ENCODE measurements around the gene C1QTNF1.

Gene C1QTNF1

DNA sequence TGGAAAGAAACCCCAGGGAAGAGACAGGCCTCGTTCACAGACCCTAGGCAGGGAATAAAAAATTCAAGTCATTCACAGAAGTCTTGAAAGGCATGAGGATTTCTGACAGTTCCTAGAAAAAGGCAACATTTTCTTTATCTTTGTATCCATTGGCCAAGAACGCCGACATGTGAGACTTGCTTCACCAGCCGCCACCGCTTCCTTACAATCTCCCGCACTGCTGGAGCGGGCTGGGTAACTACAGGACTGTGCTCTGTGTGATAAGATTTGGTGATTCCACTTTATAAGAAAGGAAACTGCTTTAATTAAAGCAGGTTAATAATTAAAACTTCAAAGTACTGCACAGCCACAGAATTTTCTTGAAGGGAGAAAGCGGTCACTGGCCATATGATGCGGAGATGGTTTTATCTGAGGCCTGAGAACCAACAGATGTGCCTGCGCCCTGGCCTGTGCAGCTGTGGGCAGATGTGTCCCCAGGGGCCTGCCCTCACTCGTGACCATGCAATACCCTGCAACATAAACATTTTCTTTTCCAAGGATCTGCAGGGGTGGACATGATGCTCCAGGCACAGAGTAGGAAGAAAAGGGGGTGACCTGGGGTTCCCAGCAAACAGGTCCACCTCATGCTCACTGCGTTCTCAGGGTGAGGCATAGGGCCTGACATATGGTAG is 31.3 kb upstream of the C1QTNF1 start:
- peak; percentile 4 for DNase-seq (ENCODE audit: low spot score)

DNA sequence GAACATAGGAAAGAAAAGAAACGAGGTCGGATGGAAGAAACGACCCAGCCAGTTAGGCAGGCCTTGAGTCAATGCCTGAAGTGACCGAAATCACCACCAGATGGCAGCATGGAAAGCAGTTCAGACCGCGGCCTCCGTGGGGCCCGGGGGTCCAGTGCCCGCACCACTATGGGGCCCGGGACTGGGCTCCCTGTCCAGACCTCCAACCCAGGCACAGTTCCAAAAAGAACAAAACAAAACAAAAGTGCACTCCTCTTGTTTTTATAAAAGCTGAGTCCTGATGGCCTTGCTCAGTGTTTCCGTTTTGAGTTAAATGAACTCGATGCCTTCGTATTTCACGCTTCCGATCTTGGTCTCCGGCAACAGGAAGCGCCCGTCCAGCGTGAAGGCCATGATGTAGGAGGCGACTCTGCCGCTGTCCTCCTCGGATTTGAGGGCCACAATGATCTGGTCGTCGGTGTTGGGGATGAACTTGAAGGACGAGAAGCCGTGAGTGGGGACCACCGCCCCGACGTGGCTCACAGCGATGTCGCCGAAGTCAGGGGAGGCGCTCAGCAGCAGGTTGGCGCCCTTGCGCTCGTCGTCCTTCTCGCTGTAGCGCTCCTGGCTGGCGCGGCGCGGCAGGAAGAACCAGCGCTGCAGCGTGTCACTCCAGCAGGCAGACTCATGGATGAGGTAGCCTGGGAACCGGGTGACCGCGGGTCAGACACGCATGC is 30.6 kb upstream of the C1QTNF1 start:
- DNase-seq (ENCODE audit: low spot score) = peak; percentile 94

DNA sequence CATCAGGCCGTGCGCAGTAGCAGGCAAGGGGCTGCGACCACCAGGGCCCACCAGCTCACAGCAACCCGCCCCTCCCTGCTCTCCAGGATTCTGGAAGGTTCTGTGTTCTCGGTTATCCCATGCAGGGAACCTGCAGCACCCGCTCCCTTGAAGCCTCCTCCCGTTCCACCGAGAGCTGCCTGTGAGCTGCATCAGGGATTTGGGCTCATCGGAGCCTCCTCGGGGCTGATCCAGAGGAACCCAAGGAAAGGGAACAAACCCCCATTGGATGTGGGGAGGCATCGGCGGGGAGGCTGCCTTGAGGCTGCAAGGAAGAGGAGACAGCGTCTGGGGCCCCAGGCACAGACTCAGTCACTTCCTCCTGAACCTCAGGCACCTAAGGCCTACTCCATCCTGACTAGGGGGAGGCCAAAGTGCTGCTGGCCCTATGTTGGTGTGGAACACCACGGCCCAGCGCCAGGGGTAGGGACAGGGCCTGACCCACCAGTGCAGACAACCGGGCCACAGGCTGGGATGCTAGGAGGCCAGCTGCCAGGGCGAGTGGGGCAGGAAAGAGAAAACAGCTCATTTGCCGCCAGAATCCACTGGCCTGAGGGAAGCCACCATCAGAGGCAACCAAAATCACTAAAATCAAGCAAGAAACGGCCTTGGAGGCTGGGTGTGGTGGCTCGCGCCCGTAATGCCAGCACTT is 29.8 kb upstream of the C1QTNF1 start:
- DNase-seq (ENCODE audit: low spot score) = peak; percentile 23

DNA sequence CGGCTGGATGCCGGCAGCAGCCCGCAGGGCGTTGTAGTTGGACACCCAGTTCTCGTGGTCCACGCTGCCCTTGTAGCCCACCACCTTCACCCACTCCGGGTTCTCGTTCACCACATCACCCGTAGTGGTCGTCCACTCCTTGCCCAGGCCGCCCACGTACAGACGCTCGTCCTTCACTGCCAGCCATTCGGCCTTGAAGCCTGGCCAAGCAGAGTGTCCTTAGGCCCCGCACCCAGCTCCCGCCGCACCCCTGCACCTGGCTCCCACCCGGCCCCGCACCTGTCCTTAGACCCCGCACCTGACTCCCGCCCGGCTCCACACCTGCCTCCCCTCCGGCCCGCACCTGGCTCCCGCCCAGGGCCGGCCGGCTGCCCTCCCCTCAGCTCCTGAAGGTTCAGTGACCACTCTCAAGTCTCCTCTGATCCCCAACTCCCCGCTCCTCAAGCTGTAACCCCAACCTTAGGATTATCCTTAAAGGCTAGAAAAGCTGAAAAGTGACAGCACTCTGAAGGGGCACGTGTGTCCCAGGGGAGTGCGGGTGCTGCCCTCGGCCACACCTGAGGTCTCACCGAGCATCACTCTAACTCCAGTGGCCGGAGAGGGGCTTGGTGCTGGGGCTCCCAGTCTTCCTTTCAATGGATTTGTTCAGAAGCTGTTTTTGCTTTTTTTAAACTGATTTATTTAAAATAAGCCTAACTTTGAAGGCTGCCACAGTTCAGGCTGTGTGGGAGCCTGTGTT is 28.8 kb upstream of the C1QTNF1 start:
- peak; percentile 14 for DNase-seq (ENCODE audit: low spot score)

DNA sequence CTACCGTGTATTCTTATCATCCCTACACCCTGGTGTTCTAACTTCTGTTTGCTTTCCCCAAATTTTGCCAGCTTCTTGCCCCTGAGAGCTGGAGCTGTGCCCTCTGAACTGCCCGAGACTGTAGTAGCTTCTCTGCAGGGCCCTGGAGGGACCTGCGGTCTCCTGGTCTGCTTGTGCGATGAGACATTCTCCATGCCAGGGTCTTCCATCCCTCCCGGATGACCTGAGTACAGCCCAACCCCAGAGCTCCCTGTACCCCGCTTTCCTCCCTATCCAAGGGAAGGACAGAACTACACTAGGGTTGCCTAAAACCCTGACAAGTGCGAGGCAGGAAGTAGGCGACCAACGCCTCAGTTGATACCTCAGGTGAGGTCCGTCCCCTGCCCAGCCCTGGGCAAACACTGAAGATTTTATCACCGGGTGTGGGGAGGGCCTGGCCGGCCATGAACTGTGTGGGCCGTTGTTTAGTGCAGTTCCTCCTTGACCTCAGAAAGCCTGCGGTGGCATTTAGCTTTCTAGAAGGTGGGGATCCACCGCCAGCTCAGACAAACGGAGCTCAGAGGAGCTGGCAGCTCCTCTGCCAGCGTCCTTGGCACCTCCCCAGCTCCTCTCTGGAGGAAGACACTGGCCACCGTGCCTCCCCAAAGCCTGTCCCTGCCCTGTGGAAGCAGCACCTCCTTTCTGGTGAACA is 28.1 kb upstream of the C1QTNF1 start:
- DNase-seq (ENCODE audit: low spot score) = peak; percentile 7

DNA sequence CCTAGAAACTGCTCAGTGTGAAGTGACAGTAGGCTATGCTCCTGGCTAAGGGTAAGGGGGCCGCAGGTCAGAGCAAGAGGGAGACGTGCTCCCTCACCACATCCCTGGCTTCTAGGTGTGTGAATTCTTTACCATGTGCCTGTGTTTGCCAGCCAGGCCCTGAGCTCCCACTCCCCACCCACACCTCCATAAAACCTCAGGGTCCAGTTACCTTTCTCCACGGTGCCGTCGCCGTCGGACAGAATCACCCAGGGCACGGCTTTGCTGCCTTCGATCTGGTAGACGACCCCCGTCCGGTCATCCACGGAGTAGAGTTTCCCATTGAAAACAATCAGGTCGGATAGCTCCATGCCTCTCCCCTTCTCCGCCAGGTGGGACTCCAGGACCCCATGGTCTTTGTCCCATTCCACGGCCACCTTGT is 27.2 kb upstream of the C1QTNF1 start:
- DNase-seq (ENCODE audit: low spot score) = peak; percentile 2

DNA sequence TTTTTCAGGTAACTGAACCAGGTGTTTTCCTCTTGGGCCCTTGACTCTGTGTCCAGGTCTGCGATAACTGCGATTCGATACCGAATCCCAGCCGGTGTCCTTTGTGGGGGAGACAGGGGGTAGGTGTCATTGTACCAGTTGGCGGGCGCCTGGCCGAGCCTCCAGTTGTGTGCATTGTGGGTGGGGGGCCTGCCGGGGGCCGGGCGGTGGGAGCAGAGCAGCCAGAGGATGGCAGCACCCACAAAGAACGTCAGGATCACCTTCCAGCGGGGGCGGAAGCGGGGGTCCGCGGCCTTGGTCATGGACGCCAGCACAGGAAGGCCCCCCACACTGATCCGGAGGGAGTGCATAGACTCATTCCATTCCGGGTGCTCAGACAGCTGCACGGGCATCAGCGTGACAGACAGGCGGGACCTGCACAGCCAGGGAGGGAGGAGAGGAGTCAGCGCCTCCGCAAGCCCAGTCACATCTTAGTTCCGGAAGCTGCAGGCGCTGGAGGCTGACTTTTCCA is 26.7 kb upstream of the C1QTNF1 start:
- DNase-seq (ENCODE audit: low spot score) = peak; percentile 5

DNA sequence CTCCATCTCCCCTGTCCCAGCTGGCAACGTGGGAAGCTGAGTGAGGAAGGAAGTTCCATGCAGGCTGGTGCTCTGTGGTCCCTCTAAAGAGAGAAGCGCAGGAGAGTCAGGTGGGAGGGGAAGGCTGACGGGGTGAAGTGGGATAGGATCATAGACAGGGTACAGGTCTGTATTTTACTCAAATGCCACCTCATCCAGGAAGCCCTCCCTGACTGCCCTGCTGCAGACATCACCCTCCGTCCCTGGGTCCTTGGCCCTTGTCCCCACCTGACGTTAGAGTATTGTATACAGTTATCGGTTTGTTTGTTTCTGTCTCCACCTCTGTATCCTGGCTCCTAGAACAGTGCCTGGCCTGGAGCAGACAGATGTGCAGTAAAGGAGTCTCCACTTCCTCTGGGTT is 26.1 kb upstream of the C1QTNF1 start:
- DNase-seq (ENCODE audit: low spot score) = peak; percentile 4

DNA sequence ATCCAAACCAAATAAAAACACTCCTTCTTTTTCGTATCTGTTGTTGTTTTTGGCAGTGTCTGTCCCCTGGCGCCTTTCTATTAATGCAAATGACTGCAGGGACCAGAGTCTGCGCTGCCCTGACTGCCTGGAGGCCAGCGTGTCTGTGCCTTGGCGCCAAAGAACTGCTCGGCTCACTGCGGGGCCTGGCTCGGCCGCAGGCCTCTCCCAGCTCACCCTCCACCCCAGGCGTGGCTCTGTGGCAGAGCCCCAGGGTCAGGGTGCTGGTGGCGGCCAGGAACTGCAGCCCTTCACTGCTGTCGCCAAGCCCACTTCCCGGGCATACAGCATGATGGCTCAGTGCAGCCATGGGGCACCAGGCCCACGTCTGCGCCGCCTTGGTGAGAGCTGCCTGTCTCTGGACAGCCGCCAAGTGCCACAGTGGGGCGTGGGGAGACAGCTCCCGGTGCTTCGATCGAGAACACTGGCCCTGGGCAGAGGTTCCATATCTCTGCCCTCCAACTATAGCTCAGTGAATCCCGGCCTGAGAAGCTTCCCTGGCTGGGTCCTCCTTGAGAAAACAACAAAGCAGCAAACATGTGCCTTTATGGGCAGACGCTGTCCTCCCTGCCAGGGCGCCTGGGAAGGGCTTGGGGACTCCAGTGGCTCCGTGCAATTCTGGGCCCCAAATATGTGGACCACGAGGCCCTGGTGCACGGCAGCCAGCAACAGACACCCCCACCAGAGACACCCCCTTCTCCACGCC is 25.5 kb upstream of the C1QTNF1 start:
- peak; percentile 9 for DNase-seq (ENCODE audit: low spot score)

DNA sequence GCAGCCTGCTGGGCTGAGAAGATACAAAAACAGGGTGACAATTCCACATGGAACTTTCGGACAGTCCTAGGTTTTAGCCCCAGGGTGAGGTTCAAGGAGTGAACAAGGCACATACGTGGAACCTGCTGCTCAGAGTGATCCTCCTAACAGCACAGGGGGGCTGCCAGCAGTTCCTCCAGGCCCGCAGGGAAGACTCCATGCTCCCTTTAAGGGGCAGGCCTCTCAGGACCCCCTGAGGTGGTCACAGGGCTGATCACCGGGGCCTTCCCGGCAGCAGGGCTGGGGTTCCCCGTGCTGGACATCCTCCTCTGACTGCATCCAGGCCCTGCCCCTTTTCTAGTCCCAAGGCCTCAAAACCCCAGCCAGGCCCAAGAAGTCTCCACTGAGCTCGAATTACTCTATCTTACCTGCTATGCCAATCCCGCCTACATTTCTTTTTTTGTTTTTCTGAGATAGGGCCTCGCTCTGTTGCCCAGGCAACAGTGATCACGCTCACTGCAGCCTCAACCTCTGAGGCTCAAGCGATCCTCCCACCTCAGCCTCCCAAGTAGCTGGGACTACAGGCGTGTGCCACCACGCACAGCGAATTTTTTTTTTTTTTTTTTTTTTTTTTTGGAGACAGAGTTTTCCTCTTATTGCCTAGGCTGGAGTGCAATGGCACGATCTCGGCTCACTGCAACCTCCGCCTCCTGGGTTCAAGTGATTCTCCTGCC is 24.8 kb upstream of the C1QTNF1 start:
- peak; percentile 11 for DNase-seq (ENCODE audit: low spot score)

DNA sequence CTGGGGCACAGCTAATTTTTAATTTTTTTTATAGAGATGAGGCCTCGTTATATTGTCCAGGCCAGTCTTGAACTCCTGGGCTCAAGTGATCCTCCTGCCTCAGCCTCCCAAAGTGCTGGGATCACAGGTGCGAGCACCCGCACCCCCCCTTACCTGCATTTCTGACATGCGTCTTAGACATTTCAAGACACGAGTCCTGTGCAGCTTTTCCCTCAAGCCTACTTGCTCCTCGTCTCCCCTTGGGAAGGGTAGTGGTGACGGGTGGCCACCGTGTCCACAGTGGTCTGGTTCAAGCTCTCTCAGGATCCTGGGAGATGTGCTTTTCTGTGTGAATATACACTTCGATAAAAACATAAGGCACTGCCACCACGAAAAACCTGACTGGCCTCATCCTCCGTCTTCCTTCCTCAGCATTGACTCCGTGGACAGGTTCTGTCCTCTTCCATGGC is 24.0 kb upstream of the C1QTNF1 start:
- no peak for DNase-seq (ENCODE audit: low spot score)

DNA sequence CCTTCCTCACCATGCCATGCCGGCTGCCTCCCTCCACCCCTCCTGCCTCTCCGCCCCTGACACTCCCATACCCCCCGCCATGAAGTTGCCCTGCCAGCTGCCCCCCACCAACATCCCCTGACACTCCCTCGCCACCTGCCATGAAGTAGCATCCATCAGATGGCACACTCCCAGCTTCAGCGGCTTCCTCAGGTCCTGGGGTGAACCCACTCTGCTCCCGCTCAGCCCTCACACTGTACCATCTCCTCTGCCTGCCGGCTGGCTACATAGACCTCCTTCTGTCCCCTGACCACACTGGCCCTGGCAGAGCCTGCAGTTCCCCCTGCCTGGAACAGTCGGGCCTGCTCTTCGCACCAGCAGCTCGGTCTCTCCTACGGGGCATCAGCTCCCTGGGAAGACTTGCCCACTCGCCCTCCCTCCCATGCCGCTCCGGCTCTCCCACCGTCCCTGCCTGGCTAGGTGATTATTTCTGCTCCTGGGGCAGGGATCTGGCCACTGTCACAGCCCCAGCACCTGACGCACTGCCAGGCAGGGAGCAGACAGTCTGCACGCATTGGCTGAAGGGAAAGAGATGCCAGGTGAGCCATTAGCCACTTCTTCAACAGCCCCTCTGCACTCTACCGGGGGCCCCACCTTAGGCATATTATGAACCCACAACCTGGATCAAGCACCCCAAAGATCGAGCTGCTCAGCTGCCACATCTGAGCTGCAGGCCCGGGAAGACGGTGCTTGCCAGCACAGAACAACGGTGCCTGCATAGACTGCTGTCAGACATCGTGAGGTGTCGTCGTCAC is 23.4 kb upstream of the C1QTNF1 start:
- peak; percentile 7 for DNase-seq (ENCODE audit: low spot score)

DNA sequence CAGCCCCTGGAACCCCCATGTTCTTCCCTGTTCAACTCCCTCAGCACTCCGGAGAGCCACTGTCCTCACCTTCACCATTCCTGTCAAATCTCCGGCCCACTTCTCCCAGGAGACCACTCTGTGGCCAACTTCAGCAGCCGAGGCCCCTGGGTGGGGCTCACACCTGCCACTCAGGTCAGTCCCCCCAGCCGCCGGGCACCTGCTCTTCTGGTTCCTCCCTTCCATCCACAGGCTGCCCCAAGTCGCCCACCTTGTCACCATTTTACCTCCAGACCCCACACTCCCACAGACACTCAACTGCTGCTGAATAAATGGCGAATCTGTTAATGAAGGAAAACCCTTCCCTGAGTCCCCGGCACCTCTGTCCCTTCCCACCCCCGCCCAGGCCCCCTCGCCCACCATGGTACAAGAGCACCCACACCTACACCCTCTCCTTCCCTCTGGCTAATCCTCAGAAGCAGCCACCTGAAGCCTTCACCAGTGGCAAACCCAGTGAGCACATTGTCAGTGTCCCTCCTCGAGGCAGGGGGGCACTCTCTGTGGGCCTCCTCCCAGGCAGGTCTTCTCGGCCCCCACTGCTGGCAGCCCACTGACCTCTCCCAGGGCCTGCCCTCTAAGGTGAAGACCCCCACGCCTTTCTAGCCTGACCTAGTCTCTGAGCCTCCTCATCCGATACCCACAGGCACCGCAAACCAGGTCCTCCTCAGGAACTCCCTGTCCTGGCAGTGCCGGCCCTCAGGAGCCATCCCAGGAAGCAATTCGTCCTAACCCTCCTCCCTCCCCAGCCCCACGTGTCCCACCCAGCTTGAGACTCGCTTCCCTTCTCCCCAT is 22.6 kb upstream of the C1QTNF1 start:
- DNase-seq (ENCODE audit: low spot score) = peak; percentile 2

DNA sequence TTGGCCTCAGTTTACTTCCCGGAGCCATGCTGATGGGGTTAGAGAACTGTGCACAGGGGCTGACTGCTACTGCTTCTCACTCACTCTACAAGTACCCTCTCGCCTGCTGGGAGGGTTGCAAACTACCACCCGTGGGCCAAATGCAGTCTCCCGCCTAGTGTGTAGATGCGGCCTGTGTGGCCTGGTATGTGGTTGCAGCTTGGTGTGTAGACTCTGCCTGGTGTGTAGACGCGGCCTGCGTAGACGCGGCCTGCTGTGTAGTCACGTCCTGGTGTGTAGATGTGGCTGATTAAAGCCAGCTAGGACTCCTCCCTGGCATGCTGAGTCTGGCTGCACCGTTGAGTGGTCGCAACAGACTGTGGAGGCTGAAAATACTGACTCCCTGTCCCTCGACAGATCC is 21.7 kb upstream of the C1QTNF1 start:
- no peak for DNase-seq (ENCODE audit: low spot score)

DNA sequence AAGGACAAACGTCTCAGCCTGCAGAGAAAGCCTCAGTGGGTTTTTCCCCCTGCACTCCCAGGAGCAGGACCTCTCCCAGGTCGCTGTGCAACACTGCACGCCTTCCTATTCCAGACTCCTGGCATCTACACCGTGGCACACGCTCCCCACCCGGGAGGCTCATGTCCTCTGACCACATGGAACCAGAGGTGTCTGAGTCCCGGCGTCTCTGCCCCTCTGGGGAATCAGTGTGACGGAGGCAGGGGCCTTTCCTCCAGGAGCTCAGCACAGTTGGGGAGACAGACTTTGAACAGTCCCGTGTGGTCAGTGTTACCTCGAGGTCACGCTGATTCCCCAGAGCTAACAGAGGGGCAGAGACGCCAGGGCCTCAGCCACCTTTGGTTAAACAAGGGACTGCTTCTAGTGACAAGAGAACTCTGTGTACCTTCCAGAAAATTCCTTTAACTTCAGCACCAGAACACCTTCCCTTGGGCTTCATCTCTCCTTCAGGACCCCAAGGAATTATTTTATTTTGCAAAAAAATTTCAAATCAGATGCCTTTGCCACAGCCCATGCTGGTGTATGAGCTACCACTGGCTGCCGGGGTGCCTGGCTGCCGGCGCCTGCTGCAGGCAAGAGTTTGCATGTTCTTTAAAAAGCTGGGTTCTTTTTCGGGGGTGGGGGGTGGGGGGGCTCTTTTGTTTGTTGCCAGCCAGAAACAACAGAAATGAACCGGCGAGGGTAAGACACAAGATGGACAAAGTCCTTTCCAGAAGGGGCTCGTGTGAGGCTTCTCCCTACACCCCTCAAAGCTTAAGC is 21.0 kb upstream of the C1QTNF1 start:
- peak; percentile 4 for DNase-seq (ENCODE audit: low spot score)

DNA sequence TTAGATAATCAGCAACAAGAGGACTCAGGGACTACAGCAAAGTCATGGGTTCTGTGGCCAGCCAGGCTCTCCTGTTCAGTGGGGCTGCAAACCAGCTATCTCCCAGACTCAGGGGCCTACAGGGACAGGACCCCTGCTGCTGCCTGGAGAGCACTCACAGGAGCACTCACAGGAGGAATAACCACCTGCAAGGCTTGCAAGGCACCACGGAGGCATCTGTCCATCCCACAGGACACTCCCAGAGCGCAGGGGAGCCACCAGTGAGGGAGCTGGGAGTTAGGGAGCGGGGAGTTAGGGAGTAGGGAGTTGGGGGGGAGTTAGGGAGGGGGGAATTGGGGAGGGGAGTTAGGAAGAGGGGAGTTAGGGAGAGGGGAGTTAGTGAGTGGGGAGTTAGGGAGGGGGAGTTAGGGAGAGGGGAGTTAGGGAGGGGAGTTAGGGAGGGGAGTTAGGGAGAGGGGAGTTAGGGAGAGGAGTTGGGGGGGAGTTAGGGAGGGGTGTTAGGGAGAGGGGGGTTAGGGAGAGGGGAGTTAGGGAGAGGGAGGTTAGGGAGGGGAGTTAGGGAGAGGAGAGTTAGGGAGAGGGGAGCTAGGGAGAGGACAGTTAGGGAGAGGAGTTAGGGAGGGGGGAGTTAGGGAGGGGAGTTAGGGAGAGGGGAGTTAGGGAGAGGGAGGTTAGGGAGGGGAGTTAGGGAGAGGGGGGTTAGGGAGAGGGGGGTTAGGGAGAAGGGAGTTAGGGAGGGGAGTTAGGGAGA is 20.1 kb upstream of the C1QTNF1 start:
- DNase-seq (ENCODE audit: low spot score) = peak; percentile 41
